Measurements from ENCODE around the gene RTN4R. TPM values are rescaled to one million over a fixed set of nuclear protein-coding genes. Genes with fewer than 3 reads are reported as not detected.

The RTN4R gene
- total RNA-seq, 1 donor from 2014 or later, result 2.9 TPM

GRCh38 chr22:20299746-20300136 is 31.6 kb upstream of the RTN4R start:
- Mint-ChIP-seq H3K9me3 (ENCODE audit: unreplicated experiment) (no peaks in the 10 kb centered on the region), H3K4me3 (ENCODE audit: unreplicated experiment) (peak overlapping the region; percentile 68), H3K27me3 (ENCODE audit: low read depth, unreplicated experiment) (peaks cover 40% of the 10 kb centered on the region), H3K27ac (ENCODE audit: unreplicated experiment) (no peak overlapping the region), H3K36me3 (ENCODE audit: low read depth, unreplicated experiment) (no peaks in the 10 kb centered on the region), H3K4me1 (ENCODE audit: low read depth, unreplicated experiment) (no peaks in the 10 kb centered on the region)
- H4K20me1 ChIP-seq (ENCODE audit: insufficient read depth, low read length), result peaks cover 3% of the 10 kb centered on the region
- peaks cover 19% of the 10 kb centered on the region for H3K27me3 ChIP-seq (ENCODE audit: insufficient read depth, low read length)
- no peaks in the 10 kb centered on the region for H3K79me2 ChIP-seq (ENCODE audit: insufficient read depth, low read length)
- no peaks in the 10 kb centered on the region for H3K36me3 ChIP-seq (ENCODE audit: insufficient read depth, low read length)
- H3K27ac ChIP-seq (ENCODE audit: low read depth, low read length), result no peak overlapping the region
- no peak for DNase-seq (ENCODE audit: low read depth)
- H3K9me3 ChIP-seq (ENCODE audit: insufficient read depth, low read depth, low read length), result no peaks in the 10 kb centered on the region
- H3K4me2 ChIP-seq (ENCODE audit: low read length), result peak overlapping the region; percentile 88
- no peak overlapping the region for H3K9ac ChIP-seq (ENCODE audit: low read length)
- peaks cover 2% of the 10 kb centered on the region for H3K4me1 ChIP-seq (ENCODE audit: insufficient read depth, low read length)
- TF ChIP-seq CTCF (IDR thresholded peaks at IDR 0.05; ENCODE audit: insufficient read depth, low read depth, low read length), result no peak
- no peak for TF ChIP-seq EZH2 (IDR thresholded peaks at IDR 0.05; ENCODE audit: insufficient read depth, low read length)
- no peak for FAIRE-seq
- peak overlapping the region; percentile 66 for H2AFZ ChIP-seq (ENCODE audit: low read depth, low read length)
- H3K4me3 ChIP-seq (ENCODE audit: insufficient read depth, low read depth, low read length), result no peak overlapping the region

- H3K36me3 ChIP-seq (ENCODE audit: insufficient read depth, low read length), result no peaks in the 10 kb centered on the region
- H3K27me3 ChIP-seq (ENCODE audit: insufficient read depth, low read length), result peaks cover 19% of the 10 kb centered on the region
- Mint-ChIP-seq H3K36me3 (ENCODE audit: low read depth, unreplicated experiment) (no peaks in the 10 kb centered on the region), H3K27me3 (ENCODE audit: low read depth, unreplicated experiment) (peaks cover 40% of the 10 kb centered on the region), H3K27ac (ENCODE audit: unreplicated experiment) (no peak overlapping the region), H3K4me3 (ENCODE audit: unreplicated experiment) (peak overlapping the region; percentile 79), H3K4me1 (ENCODE audit: low read depth, unreplicated experiment) (no peaks in the 10 kb centered on the region), H3K9me3 (ENCODE audit: unreplicated experiment) (no peaks in the 10 kb centered on the region)
- peak; percentile 59 for TF ChIP-seq EZH2 (IDR thresholded peaks at IDR 0.05; ENCODE audit: insufficient read depth, low read length)
- no peak for TF ChIP-seq CTCF (IDR thresholded peaks at IDR 0.05; ENCODE audit: insufficient read depth, low read depth, low read length)
- no peaks in the 10 kb centered on the region for H3K79me2 ChIP-seq (ENCODE audit: insufficient read depth, low read length)
- peaks cover 2% of the 10 kb centered on the region for H3K4me1 ChIP-seq (ENCODE audit: insufficient read depth, low read length)
- no peaks in the 10 kb centered on the region for H3K9me3 ChIP-seq (ENCODE audit: insufficient read depth, low read depth, low read length)
- H4K20me1 ChIP-seq (ENCODE audit: insufficient read depth, low read length), result peaks cover 3% of the 10 kb centered on the region
- H3K4me3 ChIP-seq (ENCODE audit: insufficient read depth, low read depth, low read length), result peak overlapping the region; percentile 34
- H3K4me2 ChIP-seq (ENCODE audit: low read length), result peak overlapping the region; percentile 88
- H2AFZ ChIP-seq (ENCODE audit: low read depth, low read length), result peak overlapping the region; percentile 67
- no peak overlapping the region for H3K27ac ChIP-seq (ENCODE audit: low read depth, low read length)
- FAIRE-seq (no peak), DNase-seq (ENCODE audit: low read depth) (peak; percentile 57)
- H3K9ac ChIP-seq (ENCODE audit: low read length), result no peak overlapping the region
These were observed 31.0 kb upstream of the RTN4R start for GRCh38 chr22:20298803-20299745.
